T-cell (primary cell): ENCODE measurements around the gene TSEN15. TPM values are rescaled to one million over a fixed set of nuclear protein-coding genes. Genes with fewer than 3 reads are reported as not detected.

Experiments used
- ATAC-seq, 4 experiments: fragments of 200-7000 bp in 3 of 4; fragments of 150-1000 bp in 1 of 4; cut with Tn5 transposase; replicated peaks in 1 of 4; 1 replicate in 3 of 4; 2 replicates in 1 of 4; pipeline ENCODE4 v1.10.0; 2021; ENCODE audit warnings: moderate library complexity in 3 of 4, mild to moderate bottlenecking in 2 of 4, moderate number of reproducible peaks in 1 of 4
- CTCF ChIA-PET, 2 donors: fragments of 300-600 bp; sonication (Branson Sonifier 250); formaldehyde crosslinking; loops; one replicate each; lab custom pipeline; 2022; ENCODE audit warnings: antibody characterized with exemption in 2 of 2; lab: Charles Lee
- POLR2A ChIA-PET, 2 donors: fragments of 300-600 bp; sonication (Branson Sonifier 250); formaldehyde crosslinking; loops; one replicate each; lab custom pipeline; 2022; ENCODE audit warnings: antibody characterized with exemption in 2 of 2; lab: Charles Lee
- DNase-seq, 35 experiments: peaks; one replicate each; pipeline versions ENCODE4 v3.0.0 to v3.0.0-alpha.2; 2013 to 2023
- H3K27ac ChIP-seq: one replicate; pipeline ENCODE4 v1.5.1; 2013; ENCODE audit warnings: low read length
- H3K27me3 ChIP-seq, 2 experiments: replicated peaks in 1 of 2; 1 replicate in 1 of 2; 2 replicates in 1 of 2; pipeline versions ENCODE4 v1.6.1 to v1.7.0; 2013; ENCODE audit warnings: low read length in 1 of 2, mixed read lengths in 1 of 2; ENCODE audit not compliant: control insufficient read depth in 2 of 2, insufficient read depth in 2 of 2; ENCODE audit errors: extremely low read depth in 1 of 2
- H3K36me3 ChIP-seq, 2 donors: 1 replicate in 1 of 2; 2 replicates in 1 of 2; pipeline versions ENCODE4 v1.6.1 to v1.7.0; 2013; ENCODE audit warnings: low read length in 1 of 2; ENCODE audit not compliant: control insufficient read depth in 2 of 2, insufficient read depth in 1 of 2; ENCODE audit errors: extremely low read depth in 1 of 2
- H3K4me1 ChIP-seq, 2 experiments: 1 replicate in 1 of 2; 2 replicates in 1 of 2; pipeline versions ENCODE4 v1.6.1 to v1.7.0; 2013; ENCODE audit warnings: low read length in 2 of 2, mixed read lengths in 1 of 2; ENCODE audit not compliant: insufficient read depth in 2 of 2, control insufficient read depth in 1 of 2; ENCODE audit errors: extremely low read depth in 1 of 2
- H3K4me3 ChIP-seq, 2 donors: 1 replicate in 1 of 2; 2 replicates in 1 of 2; pipeline versions ENCODE4 v1.5.1 to v1.7.0; 2013; ENCODE audit warnings: mild to moderate bottlenecking in 2 of 2, low read length in 1 of 2, moderate library complexity in 1 of 2; ENCODE audit not compliant: control insufficient read depth in 1 of 2; ENCODE audit errors: extremely low read depth in 1 of 2
- H3K9me3 ChIP-seq: 2 replicates; pipeline ENCODE4 v1.7.0; 2013
- H3K27ac Mint-ChIP-seq, 2 donors: one replicate each; pipeline ENCODE4 v1.8.0; 2020 to 2021; ENCODE audit warnings: mild to moderate bottlenecking in 2 of 2, mixed read lengths in 2 of 2
- H3K27me3 Mint-ChIP-seq, 2 donors: one replicate each; pipeline ENCODE4 v1.8.0; 2021 to 2022; ENCODE audit warnings: mixed read lengths in 2 of 2
- H3K36me3 Mint-ChIP-seq: one replicate; pipeline ENCODE4 v1.8.0; 2021; ENCODE audit warnings: mixed read lengths
- H3K4me1 Mint-ChIP-seq, 3 donors: one replicate each; pipeline ENCODE4 v1.8.0; 2020 to 2022; ENCODE audit warnings: mixed read lengths in 3 of 3, mild to moderate bottlenecking in 1 of 3
- H3K4me3 Mint-ChIP-seq, 3 donors: one replicate each; pipeline ENCODE4 v1.8.0; 2020 to 2022; ENCODE audit warnings: mild to moderate bottlenecking in 3 of 3, mixed read lengths in 3 of 3, moderate library complexity in 3 of 3
- H3K9me3 Mint-ChIP-seq, 3 donors: one replicate each; pipeline ENCODE4 v1.8.0; 2020 to 2022; ENCODE audit warnings: mixed read lengths in 3 of 3
- WGBS: methylation state at CpG from one replicate; pipeline ENCODE4 v1.1.5; 2013; ENCODE audit warnings: missing lambda C conversion rate; ENCODE audit not compliant: insufficient coverage; 5-methylcytosine and 5-hydroxymethylcytosine counted together
- total RNA-seq, 35 experiments: library from RNA in 6 of 35; stranded (reverse) in 6 of 35; fragments of 120-200 nt in 1 of 35; gene quantifications; one replicate each; pipeline versions ENCODE4 v1.2.1 to v1.2.4 and lab custom pipeline; 2013 to 2026

Gene TSEN15
- 10 to 100 TPM; 22.1 to 39.8 (median 35.4) TPM for total RNA-seq
- 43.4 TPM for total RNA-seq (2013)
- 17.4 to 118 (median 40.9) reads per million in 29 experiments for total RNA-seq (lab: John Stamatoyannopoulos, UW)

DNA sequence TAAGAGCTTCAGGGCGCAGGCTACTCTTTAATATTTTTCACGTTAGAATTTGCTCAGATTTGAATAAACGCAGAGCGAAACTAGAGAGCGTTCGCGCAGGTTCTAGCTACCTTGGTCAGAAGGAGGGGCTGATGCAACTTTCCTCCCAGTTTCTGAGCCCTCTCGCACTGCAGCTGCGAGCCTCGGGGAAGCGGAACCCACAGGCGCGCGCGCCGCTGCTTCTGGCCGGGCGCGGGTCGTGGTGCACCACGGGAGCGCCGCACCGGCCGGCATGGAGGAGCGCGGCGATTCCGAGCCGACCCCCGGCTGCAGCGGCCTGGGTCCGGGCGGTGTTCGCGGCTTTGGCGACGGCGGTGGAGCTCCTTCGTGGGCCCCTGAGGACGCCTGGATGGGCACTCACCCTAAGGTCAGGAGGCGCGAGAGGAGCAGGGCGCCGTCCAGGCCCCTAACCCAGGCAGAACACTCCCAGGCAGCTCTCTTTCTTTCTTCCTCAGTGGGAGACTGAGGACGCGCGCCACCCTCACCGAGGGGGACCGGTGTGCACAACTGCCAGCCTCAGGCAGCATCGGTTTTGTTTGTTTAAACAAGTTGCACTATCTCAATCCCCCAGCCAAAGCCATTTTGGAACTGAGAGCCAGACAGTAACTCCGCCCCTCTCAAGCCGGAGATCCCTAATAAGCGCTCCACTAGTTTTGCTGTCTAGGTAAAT lies at the start of gene TSEN15:
Gene TSEN15 (plus strand): TSS at position 246 of the 709 bp plus-strand sequence. CDS start 26 bp downstream, at position 272.
- peaks cover 13% of the 10 kb centered on the region for H3K36me3 Mint-ChIP-seq
- peak within 1 kb of the TSS; percentile 96 to 99 (median 99) for H3K4me3 Mint-ChIP-seq
- DNase-seq (peak; percentile 55 to 83 (median 66)), ATAC-seq (peak; percentile 97 to 98 (median 98))
- Histone ChIP-seq H3K27ac (peak within 1 kb of the TSS; percentile 75), H3K9me3 (no peaks in the 10 kb centered on the region), H3K36me3 (peaks cover 0 to 3% of the 10 kb centered on the region in 2 donors), H3K27me3 (no peaks in the 10 kb centered on the region), H3K4me3 (peak within 1 kb of the TSS; percentile 71 to 99), H3K4me1 (peaks cover 12 to 15% of the 10 kb centered on the region in 2 experiments)
- ChIA-PET POLR2A (interaction anchor here in 1 of 2 donors (0.6 to 0.7 kb wide), 2 partner anchors 9 to 13 kb away, joined by 3 to 10 read pairs; no protein-coding TSS in a partner anchor), CTCF (interaction anchor here (0.7 to 0.9 kb wide), 5 partner anchors 21 to 367 kb away, joined by 3 to 4 read pairs (median 4); no protein-coding TSS in a partner anchor)
- peaks cover 10 to 16% of the 10 kb centered on the region in 2 donors for H3K27me3 Mint-ChIP-seq
- under 1% methylated on average over 50 of the region's 54 CpGs for WGBS
- H3K9me3 Mint-ChIP-seq = no peaks in the 10 kb centered on the region
- H3K27ac Mint-ChIP-seq = peak within 1 kb of the TSS; percentile 99
- H3K4me1 Mint-ChIP-seq = peaks cover 38 to 44% (median 43%) of the 10 kb centered on the region in 3 donors

- CTCF ChIA-PET = no interaction called here
- Histone ChIP-seq H3K36me3 (no peaks in the 10 kb centered on the region), H3K4me1 (no peaks in the 10 kb centered on the region), H3K27me3 (no peaks in the 10 kb centered on the region), H3K27ac (no peak overlapping the region), H3K9me3 (no peaks in the 10 kb centered on the region), H3K4me3 (no peak overlapping the region)
- H3K4me3 Mint-ChIP-seq = no peak overlapping the region
- H3K36me3 Mint-ChIP-seq = no peaks in the 10 kb centered on the region
- no peaks in the 10 kb centered on the region for H3K4me1 Mint-ChIP-seq
- H3K27ac Mint-ChIP-seq = no peak overlapping the region
- POLR2A ChIA-PET = no interaction called here
- peaks cover 0 to 3% of the 10 kb centered on the region in 2 donors for H3K27me3 Mint-ChIP-seq
- H3K9me3 Mint-ChIP-seq = no peaks in the 10 kb centered on the region
- ATAC-seq (no peak), DNase-seq (no peak)
- WGBS = 100% methylated on average over 1 of the region's 2 CpGs
Measured at GRCh38 chr1:184002071-184002470, 49.5 kb upstream of the TSEN15 start.

DNA sequence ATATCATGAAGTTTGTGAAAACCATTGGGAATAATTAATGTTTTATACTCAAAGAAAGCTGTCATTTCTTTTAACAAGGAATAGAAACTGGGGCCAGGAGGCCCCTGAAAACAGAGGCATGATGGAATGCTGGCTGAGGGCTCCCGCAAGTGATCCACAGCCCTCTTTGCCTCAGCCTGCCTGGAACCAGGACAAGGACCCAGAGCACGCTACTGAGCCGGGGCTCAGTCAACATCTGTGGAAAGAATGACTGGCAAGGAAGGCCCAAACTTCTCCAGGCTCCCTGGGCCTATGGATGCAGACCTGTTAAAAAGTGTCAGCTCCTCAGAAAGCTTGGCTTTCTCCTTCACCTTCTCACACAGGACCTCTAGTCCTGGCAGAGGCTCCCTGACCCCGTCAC lies 46.6 kb upstream of the TSEN15 start:
- H3K27ac Mint-ChIP-seq = no peak overlapping the region
- Histone ChIP-seq H3K27ac (no peak overlapping the region), H3K36me3 (no peaks in the 10 kb centered on the region), H3K4me3 (no peak overlapping the region), H3K9me3 (no peaks in the 10 kb centered on the region), H3K4me1 (no peaks in the 10 kb centered on the region), H3K27me3 (no peaks in the 10 kb centered on the region)
- DNase-seq (no peak), ATAC-seq (no peak)
- no peaks in the 10 kb centered on the region for H3K4me1 Mint-ChIP-seq
- CTCF ChIA-PET = no interaction called here
- POLR2A ChIA-PET = no interaction called here
- WGBS = 93% methylated on average over 3 of the region's 4 CpGs
- H3K27me3 Mint-ChIP-seq = peaks cover 0 to 3% of the 10 kb centered on the region in 2 donors
- no peaks in the 10 kb centered on the region for H3K36me3 Mint-ChIP-seq
- no peaks in the 10 kb centered on the region for H3K9me3 Mint-ChIP-seq
- H3K4me3 Mint-ChIP-seq = no peak overlapping the region

DNA sequence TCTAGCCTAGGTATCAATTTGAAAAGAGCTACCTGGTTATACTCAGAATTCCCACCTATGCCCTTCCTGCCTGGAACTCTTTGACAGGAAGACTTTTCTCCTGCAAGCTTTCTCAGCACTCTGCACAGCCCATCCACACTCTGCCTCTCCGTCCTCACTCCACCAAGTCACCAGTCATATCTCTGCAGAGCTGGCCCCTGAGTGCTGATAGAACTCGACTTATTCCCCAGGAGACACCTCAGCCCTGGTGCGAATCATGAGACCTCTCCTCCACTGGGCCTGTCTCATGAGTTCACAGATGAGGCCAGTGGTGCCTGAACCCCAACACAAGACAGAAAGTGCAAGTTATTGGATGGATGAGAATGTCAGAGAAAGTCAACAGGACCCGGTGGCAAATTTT lies 46.0 kb upstream of the TSEN15 start:
- H3K36me3 ChIP-seq = no peaks in the 10 kb centered on the region
- WGBS = 75% methylated on average over 1 of the region's 4 CpGs

GRCh38 chr1:184010788-184011187 lies 40.7 kb upstream of the TSEN15 start:
- no peaks in the 10 kb centered on the region for H3K4me1 ChIP-seq
- H3K4me3 Mint-ChIP-seq = no peak overlapping the region
- no peak overlapping the region for H3K27ac ChIP-seq
- H3K36me3 ChIP-seq = no peaks in the 10 kb centered on the region
- peaks cover 0 to 4% (median 0%) of the 10 kb centered on the region in 3 donors for H3K9me3 Mint-ChIP-seq
- ATAC-seq (no peak), DNase-seq (no peak)
- ChIA-PET CTCF (no interaction called here), POLR2A (no interaction called here)
- no peaks in the 10 kb centered on the region for H3K9me3 ChIP-seq
- H3K27me3 ChIP-seq = no peaks in the 10 kb centered on the region
- no peaks in the 10 kb centered on the region for H3K36me3 Mint-ChIP-seq
- H3K27me3 Mint-ChIP-seq = peaks cover 5 to 29% of the 10 kb centered on the region in 2 donors
- no peak overlapping the region for H3K4me3 ChIP-seq
- 100% methylated on average over 1 of the region's 2 CpGs for WGBS
- H3K27ac Mint-ChIP-seq = no peak overlapping the region
- H3K4me1 Mint-ChIP-seq = no peaks in the 10 kb centered on the region

More for the DNA sequence above, 46.0 kb upstream of the TSEN15 start:
- Histone ChIP-seq H3K4me1 (no peaks in the 10 kb centered on the region), H3K9me3 (no peaks in the 10 kb centered on the region), H3K27me3 (no peaks in the 10 kb centered on the region), H3K4me3 (no peak overlapping the region), H3K27ac (no peak overlapping the region)
- CTCF ChIA-PET = no interaction called here
- Mint-ChIP-seq H3K27me3 (peaks cover 0 to 3% of the 10 kb centered on the region in 2 donors), H3K36me3 (no peaks in the 10 kb centered on the region), H3K27ac (no peak overlapping the region), H3K4me3 (no peak overlapping the region), H3K4me1 (no peaks in the 10 kb centered on the region), H3K9me3 (no peaks in the 10 kb centered on the region)
- no peak for DNase-seq
- no peak for ATAC-seq
- POLR2A ChIA-PET = no interaction called here

DNA sequence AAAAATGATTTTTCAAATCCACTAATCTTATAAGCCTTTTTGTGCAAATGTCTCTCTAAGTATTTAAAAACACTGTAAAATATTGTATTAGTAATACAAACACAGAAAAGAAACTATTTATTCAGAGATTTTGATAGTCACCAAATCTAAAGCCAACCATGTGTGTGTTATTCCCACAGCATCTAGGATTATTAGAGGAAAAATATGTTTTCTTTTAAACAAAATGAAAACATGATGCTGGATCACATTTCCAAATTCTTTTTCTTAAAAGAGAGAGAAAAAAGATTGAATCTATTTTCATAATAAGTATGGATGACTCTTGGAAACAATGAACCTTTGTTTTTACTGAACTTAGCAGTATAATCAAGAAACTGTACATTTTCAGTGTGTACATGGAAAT lies 39.3 kb upstream of the TSEN15 start:
- Mint-ChIP-seq H3K27me3 (peaks cover 5 to 26% of the 10 kb centered on the region in 2 donors), H3K27ac (no peak overlapping the region), H3K4me3 (no peak overlapping the region), H3K4me1 (no peaks in the 10 kb centered on the region), H3K9me3 (peaks cover 0 to 4% (median 0%) of the 10 kb centered on the region in 3 donors), H3K36me3 (no peaks in the 10 kb centered on the region)
- ChIA-PET CTCF (no interaction called here), POLR2A (no interaction called here)
- DNase-seq (no peak), ATAC-seq (no peak)
- H3K4me3 ChIP-seq = no peak overlapping the region
- H3K27ac ChIP-seq = no peak overlapping the region
- no peaks in the 10 kb centered on the region for H3K27me3 ChIP-seq
- H3K4me1 ChIP-seq = no peaks in the 10 kb centered on the region
- no peaks in the 10 kb centered on the region for H3K36me3 ChIP-seq
- H3K9me3 ChIP-seq = no peaks in the 10 kb centered on the region
